ENCODE data around the gene DDX25. TPM values are rescaled to one million over a fixed set of nuclear protein-coding genes. Genes with fewer than 3 reads are reported as not detected.

The DDX25 gene
- total RNA-seq, 1 donor from 2014 or later = not detected

DNA sequence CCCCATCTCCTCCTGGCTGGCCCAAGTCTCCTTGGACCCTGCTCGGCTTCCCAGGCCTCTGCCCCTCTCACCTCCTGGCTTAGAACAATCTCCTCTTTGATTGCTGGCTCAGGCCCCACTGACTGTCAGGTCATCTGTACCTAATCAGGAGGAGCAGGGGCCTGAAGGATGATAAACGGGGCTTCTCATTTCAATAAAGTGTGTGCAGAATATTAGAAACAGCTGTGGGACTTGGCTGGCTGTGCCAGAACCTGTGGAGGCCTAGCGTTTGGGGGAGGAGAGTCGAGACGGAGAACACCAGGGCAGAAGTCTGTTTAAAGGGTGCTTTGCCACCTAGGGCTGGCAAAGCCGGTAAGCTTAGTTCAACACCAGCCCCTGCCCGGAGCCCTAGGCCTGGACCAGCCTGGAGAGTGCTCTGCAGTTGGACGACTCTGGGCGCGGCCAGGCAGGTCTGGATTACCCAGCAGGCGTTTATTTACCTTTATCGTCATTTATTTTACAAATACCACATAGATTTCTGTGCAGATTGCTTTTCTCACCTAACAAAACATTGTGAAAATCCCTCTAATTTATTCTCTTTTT, 31.4 kb downstream of the DDX25 start:
- DNase-seq = peak; percentile 81

DNA sequence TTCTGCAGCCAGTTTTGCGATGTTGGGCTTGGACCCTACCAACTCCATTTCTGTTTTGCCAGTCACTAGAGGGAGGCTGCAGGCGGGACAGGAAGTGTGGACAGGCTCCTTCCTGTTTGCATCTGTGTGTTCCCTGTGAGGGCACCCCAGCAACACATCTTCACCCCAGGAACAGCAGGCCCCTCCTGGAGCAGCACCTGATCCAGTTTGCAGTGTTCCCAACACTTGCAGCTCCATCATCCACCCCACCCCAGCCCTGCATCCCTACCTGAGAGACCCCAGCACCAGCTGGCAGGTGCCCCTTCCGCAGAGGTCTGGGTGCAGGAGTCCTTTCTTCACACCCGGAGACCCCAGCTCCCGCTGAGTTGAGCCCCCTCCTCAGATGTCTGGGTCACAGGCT, 34.1 kb downstream of the DDX25 start:
- DNase-seq = no peak

DNA sequence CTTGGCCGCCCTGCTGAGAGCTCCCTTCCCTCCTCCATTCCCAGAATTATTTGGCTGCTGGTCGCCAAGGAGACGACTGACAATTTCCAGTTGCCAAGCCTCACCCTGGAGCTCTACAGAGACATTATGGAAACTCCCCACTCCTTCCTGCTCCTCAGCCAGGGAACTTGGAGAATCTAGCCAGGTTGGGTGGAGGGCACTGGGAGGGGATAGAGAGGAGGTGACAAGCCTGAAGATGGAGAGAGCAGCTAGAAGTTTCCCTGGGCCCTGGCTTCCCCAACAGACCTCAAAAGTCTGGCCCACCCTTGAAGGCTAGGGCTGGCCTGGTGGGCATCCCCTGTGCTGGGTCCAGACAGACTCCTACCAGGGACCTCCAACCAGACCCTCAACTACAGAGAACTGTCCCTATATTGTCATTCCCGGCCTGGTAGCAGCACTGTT, 34.8 kb downstream of the DDX25 start:
- DNase-seq = peak; percentile 62

DNA sequence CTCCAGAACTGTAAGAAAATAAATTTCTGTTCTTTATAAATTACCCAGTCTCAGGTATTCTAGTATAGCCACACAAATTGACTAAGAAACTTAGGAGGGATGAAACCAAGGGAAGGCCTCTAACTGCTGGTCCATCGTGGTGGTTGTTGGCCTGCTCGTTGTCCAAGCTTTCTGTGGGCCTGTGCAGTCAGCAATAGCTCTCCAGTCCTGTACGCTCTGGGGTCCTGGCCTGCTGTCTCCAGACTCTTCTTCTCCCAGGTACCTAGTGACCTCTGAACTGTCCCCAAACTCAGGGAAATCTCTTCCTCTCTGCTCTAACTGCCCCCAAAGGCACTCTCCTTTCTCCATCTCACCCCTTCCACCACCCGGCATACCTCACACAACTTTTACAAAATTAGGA, 35.8 kb downstream of the DDX25 start:
- no peak for DNase-seq

DNA sequence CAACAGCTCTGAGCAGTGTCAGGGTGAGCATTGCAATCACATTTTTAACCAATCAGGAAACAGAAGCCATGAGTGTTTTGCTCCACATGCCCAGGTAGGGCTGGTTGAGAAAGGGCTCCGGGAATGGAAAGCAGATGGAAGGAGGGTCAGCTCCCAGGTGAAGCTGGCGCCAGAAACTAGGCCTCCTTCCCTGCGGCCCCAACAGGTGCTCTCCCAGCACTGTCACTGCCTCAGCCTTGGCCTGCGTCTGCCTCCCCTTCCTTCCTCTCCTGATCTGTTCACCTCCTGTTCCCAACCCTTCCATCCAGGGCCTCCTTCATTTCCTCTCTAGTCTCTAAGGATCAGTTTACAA, 36.9 kb downstream of the DDX25 start:
- DNase-seq = no peak

DNA sequence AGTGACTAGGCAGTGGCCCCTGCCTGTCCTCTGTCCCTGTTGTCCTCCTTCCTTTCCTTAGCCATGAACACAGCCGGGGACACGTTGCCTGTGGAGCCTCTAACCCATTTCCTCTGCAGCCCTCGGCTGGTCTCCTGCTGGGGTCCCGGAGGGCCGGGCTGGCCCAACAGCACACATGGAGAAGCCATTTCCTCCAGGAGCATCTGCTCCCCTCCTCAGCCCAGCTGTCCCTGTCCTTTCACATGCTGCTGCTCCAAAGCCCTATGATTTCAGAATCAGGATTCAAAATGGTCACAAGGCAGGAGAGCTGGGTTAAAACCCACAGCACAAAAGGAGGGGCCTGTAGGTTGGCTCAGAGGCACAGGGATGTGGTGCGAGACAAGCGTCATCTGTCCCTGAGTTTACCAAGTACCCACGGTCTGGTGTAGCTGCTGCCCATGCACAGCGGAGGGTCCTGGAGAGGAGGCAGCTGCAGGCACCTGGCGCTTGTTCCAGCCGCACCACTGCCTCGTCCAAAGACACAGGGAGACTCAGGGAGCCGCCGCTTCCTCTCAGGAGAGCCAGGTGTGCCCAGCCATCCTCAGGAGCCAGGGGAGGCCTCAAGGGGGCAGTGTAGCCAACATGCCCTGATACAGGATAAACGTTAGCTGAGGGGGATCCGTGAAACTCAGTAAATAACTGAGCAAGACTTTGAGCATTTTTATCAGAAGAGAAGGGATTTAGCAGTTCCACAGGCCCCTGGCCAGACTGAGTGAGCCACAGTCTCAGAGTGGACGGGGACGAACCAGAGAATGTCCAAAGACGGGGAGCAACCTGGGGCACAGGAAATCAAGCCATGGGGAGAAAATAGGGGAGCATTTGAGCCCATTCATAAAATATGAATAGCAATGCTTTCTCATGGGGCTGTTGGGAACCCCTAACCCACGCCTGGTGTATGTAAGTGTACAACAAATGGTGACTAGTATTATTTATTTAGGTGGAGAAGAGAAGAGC, 37.6 kb downstream of the DDX25 start:
- peak; percentile 91 for DNase-seq

DNA sequence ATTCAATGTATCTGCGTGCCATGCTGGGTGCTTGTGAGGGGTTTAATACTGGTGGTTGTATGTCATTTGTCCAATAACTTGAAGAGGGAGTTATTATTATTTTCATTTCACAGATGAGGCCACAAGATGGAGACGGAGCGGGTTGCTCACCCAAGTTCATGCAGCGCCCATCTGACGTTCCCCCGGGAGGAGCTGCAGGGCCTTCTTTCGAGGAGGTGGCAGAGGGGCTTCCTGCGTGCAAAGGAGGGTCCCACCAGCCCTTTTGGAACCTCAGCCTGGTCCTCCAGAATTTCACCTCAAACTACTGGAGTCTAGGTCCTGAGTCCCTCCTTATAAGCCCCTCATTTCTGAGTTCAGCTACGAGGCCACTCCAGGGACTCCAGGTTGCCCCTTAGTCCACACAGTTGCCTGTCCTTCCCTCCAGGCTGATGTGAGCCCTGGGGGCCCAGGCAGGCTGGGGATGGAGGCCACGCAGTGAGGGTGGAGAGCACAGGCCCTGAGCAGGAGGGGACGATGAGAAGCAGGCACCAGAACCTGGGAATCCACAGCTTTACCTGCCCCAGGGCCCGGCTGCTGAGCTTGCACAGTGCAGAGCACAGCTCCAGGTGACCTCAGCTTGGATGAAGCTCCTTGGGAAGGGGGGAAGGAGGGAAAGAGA, 38.6 kb downstream of the DDX25 start:
- no peak for DNase-seq

DNA sequence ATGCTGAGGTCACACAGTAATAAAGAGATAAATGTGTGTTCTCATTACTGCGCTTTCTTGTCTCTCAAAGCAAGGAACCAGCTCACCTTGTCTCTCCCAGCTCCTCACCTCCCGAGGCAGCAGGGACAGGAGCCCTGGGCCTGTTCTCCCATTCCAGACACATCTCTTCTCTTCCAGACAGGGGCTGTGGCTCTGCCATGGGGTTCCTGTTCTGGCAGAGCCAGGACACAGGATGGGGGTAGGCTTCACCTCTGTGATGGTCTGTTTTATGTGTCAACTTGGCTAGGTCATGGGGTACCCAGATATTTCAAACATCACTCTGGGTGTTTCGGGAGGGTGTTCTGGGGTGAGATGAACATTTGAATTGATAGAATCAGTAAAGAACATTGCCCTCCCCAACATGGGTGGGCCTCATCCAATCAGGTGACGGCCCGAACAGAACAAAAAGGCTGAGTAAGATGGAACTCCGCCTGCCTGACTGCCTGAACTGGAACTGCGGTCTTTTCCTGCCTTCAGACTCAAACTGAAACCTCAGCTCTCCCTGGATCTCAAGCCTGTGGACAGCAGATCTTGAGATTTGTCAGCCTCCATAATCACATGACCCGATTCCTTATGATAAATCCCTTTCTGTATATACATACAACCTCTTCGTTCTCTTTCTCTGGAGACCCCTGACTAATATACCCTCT, 39.5 kb downstream of the DDX25 start:
- DNase-seq = no peak

DNA sequence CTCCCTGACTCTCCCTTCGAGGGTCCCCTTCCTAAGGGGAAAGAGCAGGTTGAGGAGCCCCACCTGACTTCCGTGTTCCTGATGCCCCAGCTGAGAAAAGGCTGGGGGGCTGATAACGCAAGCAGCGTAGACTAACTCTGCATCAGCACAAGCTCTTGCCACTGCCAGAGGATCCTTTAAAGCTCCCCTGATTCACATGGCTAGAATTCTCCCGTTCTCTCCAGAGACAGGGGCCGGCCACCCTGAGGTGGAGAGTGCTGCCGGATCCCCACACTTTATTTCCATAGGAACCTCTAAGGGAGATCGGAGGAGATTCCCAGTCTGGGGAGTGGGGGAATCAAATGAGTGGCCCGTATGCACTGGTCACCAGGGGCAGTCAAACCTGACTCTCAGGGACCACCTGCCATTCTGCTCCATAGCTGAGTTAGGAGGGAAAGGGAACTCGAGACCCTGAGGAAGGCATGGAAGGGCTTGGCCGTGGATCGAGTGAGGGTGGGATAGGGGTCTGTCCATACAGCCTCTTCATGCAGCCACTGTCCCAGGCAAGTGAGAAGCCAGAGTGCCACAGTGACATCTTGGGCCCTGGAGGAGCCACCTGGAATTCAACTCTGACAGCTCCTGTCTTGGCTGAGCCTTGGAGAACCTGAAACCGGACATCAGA, 40.2 kb downstream of the DDX25 start:
- no peak for DNase-seq

DNA sequence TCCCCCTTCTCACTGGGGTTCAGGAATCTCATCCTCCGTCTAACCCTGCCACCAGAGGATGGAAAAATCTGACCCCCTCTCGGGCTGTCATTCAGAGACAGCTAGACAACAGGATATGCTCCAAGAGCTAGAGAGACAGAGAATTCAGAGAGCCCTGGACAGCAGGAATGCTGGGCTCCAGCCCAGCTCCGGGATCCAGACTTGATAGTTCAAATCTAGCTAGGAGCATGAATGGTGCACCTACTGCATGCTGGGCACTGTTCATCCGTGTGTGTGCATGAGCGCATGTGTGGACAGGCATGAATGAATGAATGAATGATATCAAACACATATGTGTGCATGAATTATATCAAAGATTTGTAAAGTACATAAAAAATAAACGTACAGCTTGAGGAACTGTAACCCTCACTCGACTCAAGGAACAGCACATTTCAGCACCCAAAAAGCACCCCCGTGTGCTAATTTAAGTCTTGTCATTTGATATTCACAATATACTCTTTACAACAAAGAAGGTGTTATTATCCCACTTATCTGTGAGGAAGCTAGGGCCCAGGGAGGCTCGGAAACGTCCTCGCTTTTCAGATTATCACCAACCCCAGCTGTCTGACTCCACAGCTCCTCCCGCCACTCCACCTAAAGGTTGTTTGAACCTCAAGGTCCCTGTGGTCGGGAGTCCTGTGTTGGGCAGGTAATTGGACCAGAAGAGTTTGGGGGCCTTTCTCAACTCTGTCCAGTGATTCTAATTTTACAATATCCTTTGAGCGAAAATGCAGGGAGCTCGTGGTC, 40.9 kb downstream of the DDX25 start:
- DNase-seq = no peak

DNA sequence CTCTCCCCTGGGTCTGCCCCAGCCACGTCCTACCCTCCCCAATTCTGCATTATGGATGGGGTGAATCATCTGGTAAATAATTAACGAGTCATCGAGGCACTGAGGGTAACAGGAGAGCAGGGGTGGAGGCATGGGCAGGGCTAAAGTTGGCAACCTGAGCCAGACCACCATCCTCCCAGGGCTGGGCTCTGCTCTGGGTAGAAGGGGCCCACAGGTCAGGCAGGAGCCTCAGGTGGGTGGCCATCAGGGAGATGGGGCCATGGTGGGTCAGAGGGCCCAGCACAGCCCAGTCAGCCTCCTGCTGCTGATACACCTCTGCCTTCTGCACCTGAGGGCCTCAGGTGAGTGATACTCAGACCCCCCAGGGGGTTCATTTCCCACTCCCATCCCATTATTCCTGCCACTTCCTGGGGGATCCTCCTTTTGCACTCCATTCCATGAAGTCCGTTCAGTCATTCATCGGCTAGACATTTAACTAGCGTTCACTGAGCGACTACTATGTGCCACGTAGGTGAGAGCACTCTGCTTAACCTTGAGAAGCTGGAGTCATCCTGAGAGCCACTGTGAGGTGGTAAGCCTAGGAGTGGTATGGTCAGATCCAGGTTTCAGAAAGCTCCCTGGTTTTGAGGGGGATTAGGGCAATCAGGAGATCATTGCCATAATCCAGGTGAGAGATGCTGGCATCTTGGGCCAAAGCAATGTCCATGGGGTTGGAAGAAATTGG, 41.7 kb downstream of the DDX25 start, which contains the start of gene VSIG10L2:
Gene VSIG10L2 (plus strand): TSS at position 248 of the 724 bp plus-strand sequence. CDS start 12 bp downstream, at position 260.
- no peak for DNase-seq

DNA sequence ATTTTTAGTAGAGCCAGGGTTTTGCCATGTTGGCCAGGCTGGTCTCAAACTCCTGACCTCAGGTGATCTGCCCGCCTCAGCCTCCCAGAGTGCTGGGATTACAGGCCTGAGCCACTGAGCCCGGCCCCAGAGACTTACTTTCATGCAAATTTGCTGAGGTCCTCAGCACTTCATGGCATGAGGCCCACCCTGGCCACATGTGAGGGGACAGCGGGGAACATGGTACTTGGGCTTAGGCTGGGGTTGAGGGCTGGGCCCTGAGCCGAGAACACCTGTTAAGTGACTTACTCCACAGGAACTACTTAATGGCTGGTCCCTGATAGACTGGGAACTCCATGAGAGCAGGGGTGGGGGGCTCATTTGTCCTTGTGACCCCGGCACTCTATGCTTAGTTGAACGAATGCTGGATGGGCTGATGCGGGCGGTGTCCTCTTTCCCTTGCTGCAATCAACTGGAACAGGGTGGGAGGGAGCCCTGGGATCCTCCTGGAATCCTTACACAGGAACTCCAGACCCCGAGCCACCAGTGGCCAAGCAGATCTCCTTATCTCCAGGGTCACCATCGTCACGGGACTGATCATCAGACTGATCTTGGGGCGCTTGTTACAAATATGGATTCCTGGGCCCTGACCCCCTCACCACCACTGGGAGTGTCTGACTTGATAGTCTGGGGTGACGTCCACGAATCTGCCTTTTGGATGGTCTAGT, 42.6 kb downstream of the DDX25 start:
- no peak for DNase-seq

DNA sequence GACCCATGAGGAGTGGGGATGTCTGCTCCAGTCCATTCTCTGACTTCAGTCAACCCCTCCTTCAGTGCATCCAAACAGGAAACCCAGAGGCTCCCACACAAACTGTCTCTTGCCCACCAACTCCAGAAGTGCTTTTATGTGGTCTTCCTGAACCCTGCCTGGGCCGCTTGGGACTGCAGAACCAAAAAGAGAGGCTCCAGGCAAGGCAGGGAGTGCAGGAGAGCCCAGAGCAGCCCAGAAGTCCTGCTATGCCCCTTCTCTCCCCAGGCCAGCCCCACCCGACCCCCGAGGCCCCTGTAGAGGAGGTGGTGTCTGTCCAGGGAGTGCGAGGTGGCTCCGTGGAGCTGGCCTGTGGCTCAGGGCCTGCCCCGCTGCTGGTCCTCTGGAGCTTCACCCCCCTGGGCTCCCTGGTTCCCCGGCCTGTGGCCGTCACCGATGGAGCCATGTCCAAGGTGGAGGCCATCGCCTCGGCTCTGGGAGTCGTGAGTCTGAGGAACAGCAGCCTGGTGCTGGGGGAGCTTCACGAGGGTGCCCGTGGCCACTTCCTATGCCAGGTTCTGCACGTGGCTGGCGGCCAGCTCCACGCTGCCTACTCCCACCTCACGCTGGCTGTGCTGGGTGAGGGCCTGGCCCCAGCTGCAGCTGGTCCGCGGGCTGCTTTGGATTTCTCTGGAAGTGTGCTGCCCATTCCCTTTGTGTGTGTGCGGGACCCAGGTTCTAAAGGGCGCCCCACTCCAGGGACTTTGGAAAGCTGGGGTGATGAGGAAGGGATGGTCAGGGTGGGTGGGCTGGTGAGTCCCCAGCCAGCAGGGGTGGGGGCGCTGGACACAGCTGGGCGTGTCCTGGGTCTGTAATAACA, 43.3 kb downstream of the DDX25 start:
- DNase-seq = no peak

DNA sequence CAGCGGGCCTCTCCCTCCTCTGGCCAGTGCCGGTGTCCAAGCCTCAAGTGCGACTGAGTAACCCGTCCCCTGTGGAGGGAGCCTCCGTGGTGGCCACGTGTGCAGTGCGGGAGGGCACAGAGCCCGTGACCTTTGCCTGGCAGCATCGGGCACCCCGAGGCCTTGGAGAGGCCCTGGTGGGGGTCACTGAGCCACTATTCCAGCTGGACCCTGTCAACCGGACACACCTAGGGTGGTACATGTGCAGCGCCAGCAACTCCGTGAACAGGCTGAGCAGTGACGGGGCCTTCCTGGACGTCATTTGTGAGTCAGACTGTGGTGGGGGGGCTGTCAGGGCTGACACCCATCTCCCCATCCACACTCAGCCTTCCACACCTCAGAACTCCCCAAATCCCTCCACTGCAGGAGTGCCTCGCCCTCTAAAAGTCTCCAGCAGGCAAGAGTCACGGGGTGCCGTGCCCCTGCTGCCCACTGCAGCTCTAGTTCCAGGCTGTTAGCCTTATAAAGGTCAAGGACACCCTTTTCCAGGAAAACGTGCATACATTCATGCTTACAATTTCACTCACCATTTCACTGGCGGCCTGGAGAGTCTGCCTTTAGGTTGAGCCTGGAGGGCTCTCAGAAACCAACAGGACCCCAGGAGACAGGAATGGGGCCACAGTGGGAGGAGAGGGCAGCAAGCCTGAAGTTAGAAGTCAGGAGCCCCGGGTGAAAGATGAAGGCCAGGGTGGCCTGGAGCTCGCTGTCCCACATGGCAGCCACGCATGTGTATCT, 44.2 kb downstream of the DDX25 start:
- DNase-seq = no peak

DNA sequence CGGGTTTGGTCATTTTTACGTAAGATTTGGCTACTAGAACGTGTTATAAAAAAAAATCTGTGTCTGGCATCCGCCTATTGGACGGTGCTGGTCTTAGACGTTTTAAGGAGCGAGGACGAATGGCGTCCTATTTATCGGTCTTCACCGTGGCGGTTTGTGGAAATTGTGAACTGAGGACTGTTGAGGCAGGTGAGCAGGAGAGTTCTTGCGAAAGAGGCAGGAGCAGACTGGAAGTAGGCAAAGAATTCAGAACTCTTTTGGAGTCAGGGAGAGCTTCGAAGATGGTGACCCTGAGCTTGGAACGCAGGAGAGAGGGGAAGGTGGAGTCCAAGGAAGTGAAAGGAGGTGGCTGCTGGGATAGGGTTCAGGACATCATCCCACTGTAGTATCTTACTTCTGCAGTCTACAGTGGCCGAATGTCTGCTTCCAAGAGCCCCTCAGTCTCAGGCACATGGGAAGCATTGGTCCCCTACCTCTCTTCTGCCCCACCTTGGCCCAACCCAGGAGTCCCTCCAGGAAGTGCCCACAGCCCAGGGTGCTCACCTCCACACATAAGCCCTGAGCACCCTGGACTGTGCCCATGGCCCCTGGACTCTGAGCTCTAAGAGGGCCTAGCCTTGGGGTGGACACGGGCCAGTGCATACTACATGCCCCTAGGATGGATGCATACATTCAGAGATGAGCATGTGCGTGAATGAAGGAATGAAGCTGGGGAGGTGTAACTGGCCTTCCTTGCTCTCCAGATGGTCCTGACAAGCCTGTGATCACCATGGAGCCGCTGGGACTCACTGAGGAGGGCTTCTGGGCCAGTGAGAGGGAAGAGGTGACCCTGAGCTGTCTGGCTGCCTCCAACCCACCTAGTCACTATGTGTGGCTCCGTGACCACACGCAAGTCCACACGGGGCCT, 45.2 kb downstream of the DDX25 start:
- no peak for DNase-seq

DNA sequence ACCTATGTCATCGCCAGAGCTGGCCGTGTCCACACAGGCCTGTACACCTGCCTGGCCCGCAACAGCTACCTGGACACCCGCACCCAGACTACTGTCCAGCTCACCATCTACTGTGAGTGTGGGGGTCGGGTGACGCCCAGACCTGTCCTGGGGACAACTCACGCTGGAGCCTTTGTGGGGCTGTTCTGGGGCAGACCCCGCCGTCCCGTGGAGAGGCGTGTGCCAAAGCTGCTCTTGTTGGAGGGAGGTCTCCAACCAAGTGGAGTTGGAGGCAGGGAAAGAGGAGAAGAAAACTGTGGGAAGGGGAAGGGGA, 45.8 kb downstream of the DDX25 start:
- no peak for DNase-seq
